ENCODE data around the gene BDH1. TPM values are rescaled to one million over a fixed set of nuclear protein-coding genes. Genes with fewer than 3 reads are reported as not detected.

BDH1 gene
- total and polyA plus RNA-seq, 2 of the 8 experiments (the other 6 are each of a cell fraction or from before 2014, with no cell fraction given), result 27.2 to 28.1 TPM

DNA sequence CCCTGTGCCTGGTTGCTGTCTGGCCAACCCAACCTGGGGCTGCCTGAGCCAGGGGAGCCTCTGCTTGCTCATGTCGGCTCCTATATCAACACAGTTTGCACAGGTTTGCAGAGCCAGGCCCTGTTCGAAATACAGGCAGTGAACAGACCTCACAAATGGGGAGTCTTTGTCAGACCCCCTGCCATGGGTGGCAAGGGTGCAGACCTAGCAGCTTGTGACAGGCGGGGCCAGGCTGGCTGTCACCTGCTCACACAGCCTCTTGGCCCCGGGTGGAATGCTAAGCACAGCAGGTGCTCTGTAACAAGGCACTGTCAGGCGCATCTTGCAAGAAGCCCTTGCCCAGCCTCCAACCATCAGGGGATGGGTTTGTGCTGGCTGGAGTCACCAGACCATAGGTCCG lies 47.3 kb downstream of the BDH1 start:
- Histone ChIP-seq H2BK12ac (ENCODE audit: low read depth, low read length) (no peak overlapping the region), H3K27me3 (replicated peaks in 1 of 4; ENCODE audit: control insufficient read depth in 3 of 4, extremely low read depth in 1 of 4, insufficient read depth in 3 of 4, low read length in 3 of 4) (peaks cover 0 to 6% (median 2%) of the 10 kb centered on the region in 4 experiments; a peak in 2 of 7 replicates), H2AK5ac (ENCODE audit: low read depth, low read length) (no peak overlapping the region), H2BK5ac (ENCODE audit: low read depth, low read length) (no peak overlapping the region), H3K14ac (ENCODE audit: insufficient read length) (no peak overlapping the region), H3K79me2 (ENCODE audit: control insufficient read depth in 1 of 2, insufficient read depth in 2 of 2, low read length in 2 of 2) (no peaks in the 10 kb centered on the region), H2BK20ac (ENCODE audit: low read length) (no peak overlapping the region), H3K4me1 (replicated peaks in 1 of 4; ENCODE audit: control insufficient read depth in 3 of 4, insufficient read depth in 4 of 4, low read length in 3 of 4) (peaks cover 0 to 18% (median 5%) of the 10 kb centered on the region in 4 experiments; a peak in 5 of 7 replicates), H4K8ac (ENCODE audit: extremely low read depth, insufficient read depth, low read length) (no peak overlapping the region; the same call in 1 of the 2 replicates), H3K9me3 (ENCODE audit: insufficient read depth in 2 of 2, low read depth in 1 of 2, low read length in 1 of 2) (no peaks in the 10 kb centered on the region), H3K36me3 (ENCODE audit: control insufficient read depth in 2 of 4, insufficient read depth in 4 of 4, low read length in 3 of 4) (peaks cover 0 to 3% (median 0%) of the 10 kb centered on the region in 4 experiments; a peak in 1 of 8 replicates), H3K56ac (replicated peaks; ENCODE audit: insufficient read length, low read depth, low read length) (no peak overlapping the region), H3K4ac (replicated peaks; ENCODE audit: insufficient read length, low read depth, low read length) (no peak overlapping the region), H3K9ac (replicated peaks in 1 of 4; ENCODE audit: extremely low read depth in 1 of 4, low read depth in 3 of 4, low read length in 3 of 4) (no peak overlapping the region), H2BK120ac (replicated peaks; ENCODE audit: low read depth, low read length) (no peak overlapping the region), H2BK15ac (ENCODE audit: low read length) (0 out of 2 replicates have a peak overlapping the region, but pooled peaks have one; percentile 88), H4K20me1 (replicated peaks in 1 of 2; ENCODE audit: control insufficient read depth in 1 of 2, insufficient read depth in 2 of 2, low read length in 2 of 2) (no peaks in the 10 kb centered on the region), H2AFZ (ENCODE audit: low read length) (no peak overlapping the region), H3K4me3 (ENCODE audit: extremely low read depth in 1 of 4, insufficient read depth in 2 of 4, low read depth in 3 of 4, low read length in 4 of 4) (no peak overlapping the region), H3K23ac (ENCODE audit: insufficient read length) (no peak overlapping the region), H4K91ac (replicated peaks; ENCODE audit: insufficient read length, low read length) (no peak overlapping the region), H3K4me2 (ENCODE audit: insufficient read depth in 1 of 2, low read depth in 2 of 2, low read length in 2 of 2) (no peak overlapping the region), H4K5ac (ENCODE audit: insufficient read length, low read depth, low read length) (no peak overlapping the region), H3K23me2 (ENCODE audit: low read depth, low read length) (no peaks in the 10 kb centered on the region), H3K27ac (ENCODE audit: low read depth, low read length) (no peak overlapping the region), H3K18ac (ENCODE audit: extremely low read depth, low read length) (0 out of 2 replicates have a peak overlapping the region, but pooled peaks have one; percentile 1), H3K79me1 (ENCODE audit: low read depth, low read length) (no peaks in the 10 kb centered on the region)
- ChIA-PET POLR2A (ENCODE audit: partially characterized antibody) (interaction anchor here (1.6 kb wide), 1 partner anchor 12 kb away, joined by 7 read pairs; no protein-coding TSS in a partner anchor), CTCF (ENCODE audit: partially characterized antibody) (interaction anchor here (0.6 to 2.6 kb wide), 7 partner anchors 17 to 287 kb away, joined by 3 to 15 read pairs (median 3); no protein-coding TSS in a partner anchor)
- DNase-seq (ENCODE audit: low read depth in 1 of 2, low spot score in 2 of 2) (no peak), FAIRE-seq (no peak)
- 88% methylated on average over 6 of the region's 6 CpGs; no CpG with 5 or more reads in 1 of the 2 experiments for WGBS, 2 experiments (ENCODE audit: extremely low coverage in 1 of 2, insufficient coverage in 1 of 2, insufficient read length in 1 of 2, insufficient replicate concordance in 2 of 2, low coverage in 1 of 2, low lambda C conversion rate in 2 of 2, missing lambda C conversion rate in 1 of 2)
- no peak for TF ChIP-seq MAFK (IDR thresholded peaks at IDR 0.05; ENCODE audit: low read depth, low read length)
- TF ChIP-seq, protein P1, sequence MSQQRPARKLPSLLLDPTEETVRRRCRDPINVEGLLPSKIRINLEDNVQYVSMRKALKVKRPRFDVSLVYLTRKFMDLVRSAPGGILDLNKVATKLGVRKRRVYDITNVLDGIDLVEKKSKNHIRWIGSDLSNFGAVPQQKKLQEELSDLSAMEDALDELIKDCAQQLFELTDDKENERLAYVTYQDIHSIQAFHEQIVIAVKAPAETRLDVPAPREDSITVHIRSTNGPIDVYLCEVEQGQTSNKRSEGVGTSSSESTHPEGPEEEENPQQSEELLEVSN (IDR thresholded peaks at IDR 0.05), result no peak
- no peak for TF ChIP-seq RAD21 (IDR thresholded peaks at IDR 0.05 in 1 of 2, conservative IDR thresholded peaks at IDR 0.05 in 1 of 2; ENCODE audit: low read depth in 2 of 2, low read length in 2 of 2)
- no peak for TF ChIP-seq SRF (IDR thresholded peaks at IDR 0.05; ENCODE audit: low read depth, low read length)
- TF ChIP-seq EP300 (IDR thresholded peaks at IDR 0.05; ENCODE audit: borderline replicate concordance in 1 of 2, low read depth in 2 of 2, low read length in 2 of 2), result no peak
- no peak for TF ChIP-seq RXRA (IDR thresholded peaks at IDR 0.05; ENCODE audit: insufficient read depth, low read depth, low read length)
- TF ChIP-seq TEAD4 (IDR thresholded peaks at IDR 0.05; ENCODE audit: low read depth, low read length), result no peak
- no peak for TF ChIP-seq BACH1 (IDR thresholded peaks at IDR 0.05; ENCODE audit: low read length)
- no peak for TF ChIP-seq PHF8 (conservative IDR thresholded peaks at IDR 0.05; ENCODE audit: low read depth, low read length)
- TF ChIP-seq SIX5 (IDR thresholded peaks at IDR 0.05; ENCODE audit: low read depth, low read length), result no peak
- TF ChIP-seq SAP30 (IDR thresholded peaks at IDR 0.05; ENCODE audit: insufficient read depth, insufficient replicate concordance, low read length), result no peak
